B cell (primary cell): Measurements from ENCODE around the gene SLC38A1.
"Not testable (repeated sequence)": the region's sequence is repeated elsewhere in the genome, so short reads cannot be mapped to it uniquely, and the experiment has no call there.

Experiments
- CTCF ChIP-seq: fragments of 200-600 bp; IDR thresholded peaks from one replicate; pipeline ENCODE4 v1.8.0; 2022; ENCODE audit warnings: antibody characterized with exemption, mild to moderate bottlenecking
- EZH2 ChIP-seq: IDR thresholded peaks from 2 replicates; pipeline ENCODE4 v1.6.1; 2012; ENCODE audit warnings: borderline replicate concordance, low read depth, mild to moderate bottlenecking, moderate library complexity, low read length; ENCODE audit not compliant: insufficient read depth, poor library complexity, severe bottlenecking

GRCh38 chr12:46190533-46190932 is 78.3 kb downstream of the SLC38A1 start:
- TF ChIP-seq CTCF, EZH2: not testable (repeated sequence)
